Stimulated activated CD4-positive, alpha-beta T cell treated with anti-CD3 and anti-CD28 coated beads, Interleukin-12 subunit alpha, Interleukin-12 subunit beta, amount 100 ng/mL, for 48 hours (primary cell): ENCODE results near the gene GLIS1.

Source experiments
- DNase-seq, 3 donors: peaks; one replicate each; pipeline ENCODE4 v3.0.0-alpha.2; 2020; ENCODE audit warnings: low read depth in 2 of 3, low spot score in 1 of 3

The GLIS1 gene

DNA sequence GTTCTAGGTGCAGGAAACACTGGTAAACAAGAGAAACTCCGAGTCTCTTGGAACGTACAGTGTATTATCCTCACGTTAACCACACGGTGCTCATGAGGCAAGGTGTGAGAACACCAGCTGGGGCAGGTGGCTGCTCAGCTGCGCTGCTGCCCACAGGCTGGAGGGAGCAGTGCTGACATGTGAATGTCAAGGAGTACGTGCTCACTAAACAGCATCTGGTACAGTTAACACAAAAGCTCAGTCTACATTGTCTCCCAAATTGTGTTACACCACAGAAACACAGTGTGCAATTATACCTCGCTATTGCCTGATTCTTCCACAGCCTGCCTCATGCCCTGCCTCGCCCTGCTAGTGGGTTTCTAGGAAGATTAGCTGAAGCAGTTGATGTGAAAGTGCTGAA is 138.4 kb downstream of the GLIS1 start:
- DNase-seq = no peak

DNA sequence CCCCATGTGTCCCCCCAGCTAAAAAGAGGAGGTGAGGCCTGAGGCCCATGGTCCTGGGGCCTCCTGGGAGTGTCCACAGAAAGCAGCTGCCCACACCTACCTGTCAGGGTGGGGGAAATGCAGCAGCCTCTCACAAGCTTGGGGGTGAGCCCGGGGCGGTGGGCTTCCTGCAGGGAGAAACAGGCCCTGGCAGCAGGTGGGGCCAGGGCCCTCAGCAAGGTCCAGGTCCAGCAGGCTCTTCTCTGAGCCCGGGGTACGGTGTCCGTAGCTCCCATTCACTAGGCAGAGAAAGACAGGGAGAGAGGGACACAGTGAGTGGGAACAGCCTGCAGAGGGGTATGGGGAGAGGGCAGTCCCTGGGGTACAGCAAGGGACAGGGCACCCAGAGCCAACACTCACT is 139.0 kb downstream of the GLIS1 start:
- DNase-seq = no peak

DNA sequence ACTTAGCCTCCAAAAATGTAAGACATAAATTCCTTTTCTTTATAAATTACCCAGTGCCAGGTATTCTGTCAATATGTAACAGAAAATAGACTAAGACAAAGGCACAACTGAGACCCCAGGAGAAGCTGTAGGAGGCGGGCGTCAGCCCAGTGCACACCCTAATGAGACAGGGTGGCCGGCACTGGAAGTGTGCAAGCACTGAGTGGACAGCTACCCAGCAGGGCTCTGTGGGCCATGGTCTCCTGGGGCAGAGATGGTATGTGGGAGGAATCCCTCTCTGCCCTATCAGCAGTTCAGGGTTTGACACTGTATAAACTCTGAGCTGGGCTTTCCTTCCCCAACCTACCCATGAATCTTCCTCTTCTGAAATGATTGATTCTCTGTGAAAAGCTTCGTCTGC is 139.5 kb downstream of the GLIS1 start:
- DNase-seq = no peak

DNA sequence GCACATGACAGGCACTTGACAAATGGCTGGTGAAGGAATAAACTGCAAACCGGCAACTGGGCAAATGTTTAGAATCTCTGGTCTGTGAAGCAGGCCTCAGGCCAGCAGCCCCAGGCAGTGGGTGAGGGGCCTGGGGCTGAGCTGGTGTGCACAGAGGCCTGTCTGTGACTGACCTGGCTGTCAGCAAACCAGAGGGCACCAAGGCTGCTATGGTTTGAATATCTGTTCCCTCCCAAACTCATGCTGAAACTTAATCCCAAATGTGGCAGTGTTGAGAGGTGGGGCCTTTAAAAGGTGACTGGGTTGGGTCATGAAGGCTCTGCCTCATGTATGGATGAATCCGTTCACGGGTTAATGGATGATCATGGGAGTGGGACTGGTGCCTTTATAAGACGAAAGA is 140.0 kb downstream of the GLIS1 start:
- DNase-seq = no peak

DNA sequence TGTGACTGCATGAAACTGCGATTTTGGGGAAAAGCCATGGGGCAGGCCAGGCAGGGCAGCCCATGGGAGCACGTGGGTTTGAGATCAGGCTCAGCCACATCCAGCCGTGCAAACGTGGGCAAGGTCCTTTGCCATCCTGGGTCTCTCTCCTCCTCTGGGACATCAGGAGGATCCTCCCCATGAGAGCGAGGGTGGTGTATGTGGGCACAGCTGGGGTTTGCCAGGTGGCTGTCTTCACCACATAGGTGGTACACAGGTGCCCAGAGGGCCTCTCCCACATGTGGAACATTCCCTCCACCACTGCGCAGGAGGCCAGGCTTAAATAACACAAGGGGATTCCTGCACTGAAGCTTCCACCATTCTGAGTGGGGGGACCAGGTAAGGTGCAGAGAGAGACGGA is 143.1 kb downstream of the GLIS1 start:
- no peak for DNase-seq

DNA sequence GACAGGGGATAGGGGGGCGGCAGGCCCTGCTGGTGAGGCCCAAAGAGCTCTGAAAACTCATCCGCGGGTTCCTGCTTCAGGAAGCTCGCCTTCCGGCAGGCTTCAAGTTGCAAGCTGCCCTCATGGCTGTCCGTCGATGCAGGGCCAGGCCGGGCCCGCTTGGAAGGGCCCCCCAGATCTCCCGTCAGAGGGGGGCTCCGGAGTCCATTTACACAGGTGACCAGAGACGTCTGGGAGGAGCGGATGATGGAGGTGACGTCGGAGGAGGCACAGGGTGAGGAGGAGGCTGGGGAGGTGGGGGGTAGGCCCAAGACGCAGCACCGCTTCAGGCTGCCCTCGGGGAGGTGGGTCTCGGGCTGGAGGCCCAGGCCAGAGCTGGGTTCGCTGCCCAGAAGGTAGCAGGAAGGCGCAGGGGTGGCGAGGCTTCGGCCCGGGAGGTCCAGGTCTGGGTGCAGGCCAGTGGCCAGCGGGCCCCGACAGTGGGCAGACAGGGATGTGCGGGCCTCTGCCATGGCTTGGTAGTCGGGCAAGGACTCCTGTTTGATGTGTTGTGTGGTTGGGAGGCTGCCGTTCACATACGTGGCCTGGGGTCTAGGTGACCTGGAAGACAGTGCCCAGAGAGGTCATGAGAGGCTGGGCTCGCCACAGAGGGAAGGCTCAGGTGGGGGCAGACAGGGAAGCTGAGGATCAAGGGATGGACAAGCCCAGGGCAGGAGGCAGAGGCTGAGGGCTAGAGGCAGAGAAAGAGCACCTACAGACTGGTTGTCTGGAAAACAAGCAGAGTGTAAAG is 144.4 kb downstream of the GLIS1 start:
- no peak for DNase-seq

DNA sequence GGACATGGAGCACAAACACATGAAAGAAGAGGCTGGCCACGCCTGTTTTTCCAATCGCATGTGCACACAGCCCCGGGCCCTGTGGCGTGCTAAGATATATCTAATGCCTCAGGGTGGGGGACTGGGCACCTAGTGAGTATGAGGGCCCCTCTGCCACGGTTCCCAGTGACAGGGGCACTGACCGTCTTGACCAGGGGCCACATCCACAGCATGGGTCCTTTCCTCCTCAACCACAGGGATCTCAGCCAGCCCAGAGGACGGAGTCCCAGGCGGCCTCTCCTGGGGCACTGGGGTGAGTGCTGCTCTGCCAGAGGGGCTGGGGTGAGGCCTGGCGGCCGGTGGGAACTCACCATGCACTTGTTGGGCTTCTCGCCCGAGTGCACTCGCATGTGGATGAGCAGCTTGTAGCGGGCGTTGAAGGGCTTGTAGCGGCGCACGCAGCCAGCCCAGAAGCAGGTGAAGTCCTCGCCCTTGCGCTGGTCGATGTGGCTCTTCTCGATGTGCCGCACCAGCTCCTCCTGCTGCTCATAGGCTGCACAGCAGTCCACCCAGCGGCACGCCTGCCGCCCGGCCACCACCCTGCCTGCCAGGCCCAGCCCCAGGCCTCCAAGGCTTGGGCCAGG is 145.1 kb downstream of the GLIS1 start:
- DNase-seq = no peak

DNA sequence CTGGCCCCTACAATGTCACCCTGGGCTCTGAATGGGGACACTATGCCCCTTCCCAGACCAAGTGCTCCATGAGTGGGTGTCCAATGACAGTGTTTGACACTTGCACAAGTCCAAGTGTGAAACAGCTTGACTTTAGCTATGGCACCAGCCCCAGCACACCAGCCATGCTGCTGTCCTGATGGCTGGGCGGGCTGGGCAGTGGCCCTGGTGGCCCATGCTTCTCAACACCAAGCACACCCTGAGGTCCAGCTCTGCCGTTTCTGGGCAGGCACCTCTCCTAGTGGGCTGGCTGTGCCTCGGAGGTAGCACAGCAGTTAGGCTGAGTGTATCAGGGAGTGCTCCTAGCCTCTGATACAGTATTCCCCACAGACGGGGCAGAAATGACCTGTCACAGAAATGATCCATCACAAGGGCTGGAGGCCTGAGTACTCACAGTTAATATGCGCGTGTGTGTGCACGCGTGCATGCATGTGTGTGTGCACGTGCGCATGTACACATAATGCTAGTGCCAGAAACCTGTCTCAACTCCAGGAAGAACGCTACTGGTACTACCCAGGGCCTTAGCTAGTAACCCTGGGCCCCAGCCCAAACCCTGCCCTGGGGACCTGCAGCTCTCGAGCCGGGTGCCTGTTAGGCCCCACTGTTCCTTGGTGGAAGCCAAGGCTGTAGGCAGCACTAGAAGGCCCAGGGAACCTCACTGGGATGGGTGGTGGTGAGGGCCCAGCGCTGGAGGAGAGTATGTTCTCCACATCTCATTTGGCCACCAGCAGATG is 145.8 kb downstream of the GLIS1 start:
- DNase-seq = no peak

DNA sequence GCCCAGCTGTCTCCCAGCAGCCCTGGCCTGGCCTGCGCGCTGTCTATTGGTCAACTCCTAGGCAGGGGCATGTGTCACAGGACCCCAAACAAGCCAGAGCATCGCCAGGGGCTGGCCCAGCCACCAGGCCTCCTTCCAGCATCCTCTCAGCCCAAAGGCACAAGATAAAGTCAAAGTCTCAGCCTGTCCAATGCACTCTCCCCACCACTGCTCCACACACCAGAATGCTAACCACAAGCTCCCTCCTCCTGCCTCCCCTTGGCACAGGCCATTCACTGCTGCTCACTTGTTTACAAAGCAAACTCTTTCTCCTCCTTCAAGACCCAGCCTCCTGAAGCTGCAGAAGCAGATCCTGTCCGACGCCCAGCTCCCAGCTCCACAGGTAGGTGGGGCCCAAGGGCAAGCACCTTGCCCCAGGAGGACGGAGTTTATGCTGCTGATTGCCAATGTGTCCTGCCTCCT is 146.4 kb downstream of the GLIS1 start:
- DNase-seq = no peak

DNA sequence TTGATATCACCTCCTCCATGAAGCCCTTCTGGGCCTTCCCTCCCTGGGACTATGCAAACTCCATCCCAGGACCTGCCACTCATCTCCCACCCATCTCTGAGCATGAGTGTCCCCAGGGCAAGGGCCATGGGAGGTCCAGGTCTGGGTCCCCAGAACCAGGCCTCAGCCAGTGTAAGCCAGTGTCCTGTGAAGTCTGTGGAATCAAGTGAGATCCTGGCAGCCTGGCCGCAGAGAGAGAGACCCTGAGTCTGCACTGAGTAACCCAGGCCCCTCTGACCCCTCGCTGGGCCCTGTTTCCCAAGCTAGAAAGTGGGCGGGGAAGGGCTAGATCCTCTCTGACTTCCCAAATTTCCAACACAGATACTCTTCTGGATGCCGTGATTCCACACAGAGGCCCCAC is 147.0 kb downstream of the GLIS1 start:
- DNase-seq = no peak

DNA sequence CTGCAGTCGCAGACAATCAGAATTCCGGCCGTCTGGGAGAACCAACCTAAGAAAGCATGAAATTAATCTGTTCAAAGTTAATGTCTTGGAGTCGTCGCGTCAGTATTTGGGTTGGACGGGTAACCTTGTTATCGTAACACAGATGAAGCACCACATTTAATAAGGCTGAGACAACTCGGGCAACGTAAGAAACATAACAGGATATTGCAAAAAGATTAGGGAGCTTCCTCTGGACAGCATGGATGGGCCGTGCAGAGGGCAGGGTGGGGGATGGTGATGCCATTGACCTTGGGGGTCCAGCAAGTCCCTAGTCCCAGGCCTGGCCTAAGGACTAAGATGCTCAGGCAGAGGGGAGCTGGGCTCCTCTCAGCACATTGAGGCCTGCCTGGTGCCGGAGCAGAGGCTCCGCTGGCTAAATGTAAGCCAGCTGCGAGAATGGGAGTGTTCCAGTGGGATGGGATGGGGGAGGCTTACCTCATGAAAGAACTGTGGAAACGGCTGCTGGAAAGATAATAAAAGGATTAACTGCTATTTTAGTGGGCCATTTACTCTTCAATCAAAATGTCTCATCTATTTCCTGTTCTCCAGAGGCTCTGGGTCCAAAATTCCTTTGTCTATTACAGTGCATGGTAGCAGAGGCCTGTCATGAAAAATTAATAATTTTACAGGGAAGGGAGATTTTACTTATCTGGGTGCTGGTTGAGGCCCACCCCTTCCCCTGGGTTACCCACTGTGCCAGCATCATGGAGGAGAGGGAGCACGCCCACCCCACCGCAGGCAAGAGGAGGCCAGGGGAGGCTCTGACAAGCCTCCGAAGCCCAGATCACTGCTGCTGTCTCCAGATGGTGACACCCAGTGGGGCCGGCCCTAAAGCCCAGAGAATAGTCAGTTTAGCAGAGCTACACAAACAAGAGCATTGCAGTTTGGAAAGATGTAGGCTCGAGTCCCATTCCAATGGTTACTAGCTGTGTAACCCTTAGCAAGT is 148.1 kb downstream of the GLIS1 start:
- DNase-seq = no peak

DNA sequence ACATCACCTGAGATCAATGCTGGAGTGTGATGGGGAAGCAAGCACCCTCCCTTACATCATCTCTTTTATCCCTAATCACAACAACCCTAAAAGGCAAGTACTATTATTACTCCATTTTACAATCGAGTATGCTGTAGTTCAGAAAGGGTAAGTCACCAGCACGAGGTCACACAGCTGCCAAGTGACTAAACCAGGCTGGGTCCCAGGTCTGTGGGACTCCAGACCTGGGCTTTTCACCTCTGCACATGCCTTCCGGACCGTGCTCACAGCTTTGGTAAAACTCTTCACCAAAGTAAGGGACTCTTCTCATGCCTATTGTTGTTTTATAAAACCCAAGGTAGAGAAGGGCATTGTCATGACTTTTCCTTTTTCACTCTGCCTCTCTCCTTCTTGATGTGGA is 148.9 kb downstream of the GLIS1 start:
- no peak for DNase-seq

DNA sequence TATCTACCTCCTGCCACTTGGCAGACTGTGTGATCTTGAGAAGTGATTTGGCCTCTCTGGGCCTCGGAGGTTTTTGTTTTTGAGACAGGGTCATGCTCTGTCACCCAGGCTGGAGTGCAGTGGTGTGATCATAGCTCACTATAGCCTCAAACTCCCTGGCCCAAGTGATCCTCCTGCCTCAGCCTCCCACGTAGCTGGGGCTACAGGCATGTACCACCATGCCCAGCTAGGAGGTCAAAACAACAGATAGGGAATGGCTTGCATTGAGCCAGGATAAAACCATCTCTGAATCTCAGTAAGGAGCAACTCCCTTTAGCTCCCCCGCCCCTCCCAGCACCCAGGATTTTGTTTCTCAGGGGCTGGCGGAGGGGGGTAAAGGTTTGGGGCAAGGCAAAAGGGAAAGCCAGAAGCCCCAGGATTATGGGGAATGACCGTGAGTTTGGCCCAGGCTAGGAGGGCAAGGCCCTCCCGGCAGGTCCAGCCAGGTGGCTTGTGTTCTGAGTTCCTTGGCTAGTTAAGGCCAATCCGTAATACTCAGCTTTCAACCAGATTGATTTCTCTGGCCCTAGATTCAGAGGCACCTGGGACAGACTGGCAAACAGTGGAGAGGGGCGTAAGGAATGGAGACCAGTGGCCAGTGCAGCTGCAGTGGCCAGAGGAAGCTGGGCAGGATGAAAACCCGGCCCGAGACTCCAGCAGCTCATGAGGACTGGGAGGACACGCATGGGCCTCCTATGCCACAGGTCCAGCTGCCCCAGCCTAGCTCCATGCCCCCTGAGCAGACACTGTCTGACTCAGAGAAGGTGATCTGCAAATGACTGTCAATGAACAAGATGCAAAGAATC is 149.7 kb downstream of the GLIS1 start:
- DNase-seq = no peak

DNA sequence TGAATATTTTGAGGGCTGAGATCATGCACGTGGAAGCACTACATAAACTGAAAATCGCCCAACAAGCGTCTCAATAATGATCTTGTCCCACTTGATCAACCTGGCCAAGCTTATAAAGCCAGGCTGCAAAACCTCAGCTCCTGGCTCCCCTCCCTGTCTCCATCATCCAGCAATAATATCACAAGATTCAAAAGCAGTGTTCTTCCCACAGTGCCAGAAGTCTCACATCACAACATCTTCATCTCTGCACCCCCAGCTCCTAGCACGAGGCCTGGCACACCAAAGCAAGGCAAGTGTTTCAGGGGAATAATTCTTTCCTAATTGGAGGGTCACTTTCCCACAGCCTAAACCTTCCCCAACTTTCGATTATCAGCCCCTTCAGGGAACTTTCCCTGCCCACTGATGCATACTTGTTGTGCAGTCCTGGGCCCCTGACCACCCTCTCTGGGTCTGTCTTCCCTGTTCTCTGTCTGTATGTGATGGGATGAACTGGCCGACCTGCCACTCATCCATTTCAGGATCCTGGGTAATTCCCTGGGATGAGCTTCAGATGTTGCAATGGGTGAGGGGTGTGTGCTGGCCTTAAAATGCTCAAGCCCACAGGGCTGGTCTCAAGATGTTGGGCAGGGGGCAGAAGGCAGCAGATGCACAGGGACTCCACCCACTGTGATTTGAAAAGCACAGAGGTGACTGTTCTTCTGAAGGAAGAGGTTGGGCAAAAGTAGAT is 150.7 kb downstream of the GLIS1 start:
- DNase-seq = no peak

DNA sequence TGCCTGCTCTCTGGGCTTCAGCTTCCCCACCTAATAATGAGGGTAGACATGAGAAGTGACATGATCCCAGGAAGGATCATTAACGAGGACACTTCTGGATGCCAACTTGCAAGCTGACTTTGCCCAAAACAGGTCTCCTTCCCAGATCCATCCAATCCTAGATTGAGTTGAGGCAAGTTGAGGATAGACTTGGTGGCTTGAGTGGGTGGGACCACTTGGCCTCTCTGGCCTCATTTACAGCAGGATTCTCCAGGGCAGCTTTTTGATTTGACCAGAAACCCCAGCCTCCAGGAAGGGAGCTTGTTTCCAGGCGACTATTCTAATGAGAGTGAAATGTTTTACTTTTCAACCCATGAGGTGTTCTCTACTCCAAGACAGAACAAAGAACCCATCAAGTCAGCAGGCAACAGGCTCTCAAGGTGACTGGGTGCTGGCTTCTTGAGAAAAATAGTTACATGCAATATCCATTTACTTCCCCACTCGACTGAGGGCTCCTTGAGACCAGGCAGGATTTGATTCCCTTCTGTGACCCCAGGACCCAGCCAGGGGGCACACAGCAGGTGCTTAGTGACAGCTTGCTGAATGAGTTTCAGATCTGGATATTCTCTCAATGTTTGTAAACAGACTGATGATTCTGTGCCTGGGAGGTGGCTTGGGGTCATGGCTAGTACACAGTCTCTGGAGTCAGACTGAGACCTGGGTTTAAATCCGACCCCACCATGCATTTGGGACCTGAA is 151.5 kb downstream of the GLIS1 start:
- no peak for DNase-seq

DNA sequence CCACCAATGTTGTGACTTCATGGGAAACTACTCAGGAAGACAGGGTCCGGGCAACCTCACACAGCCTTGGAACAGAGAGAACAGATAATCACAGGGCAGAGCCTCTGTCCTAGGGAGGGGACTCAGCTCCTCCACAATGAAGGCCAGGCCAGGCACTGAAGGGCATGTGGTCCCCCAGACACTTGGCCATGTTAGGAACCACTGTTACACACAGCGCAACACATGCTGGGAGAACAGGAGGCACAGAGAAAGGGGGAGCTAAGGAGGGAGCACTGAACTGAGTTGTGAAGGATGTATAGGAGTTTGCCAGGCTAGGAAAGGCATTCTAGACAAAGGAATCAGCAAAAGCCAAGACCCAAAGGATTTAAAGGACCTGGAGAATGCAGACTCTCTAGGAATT is 152.2 kb downstream of the GLIS1 start:
- no peak for DNase-seq

DNA sequence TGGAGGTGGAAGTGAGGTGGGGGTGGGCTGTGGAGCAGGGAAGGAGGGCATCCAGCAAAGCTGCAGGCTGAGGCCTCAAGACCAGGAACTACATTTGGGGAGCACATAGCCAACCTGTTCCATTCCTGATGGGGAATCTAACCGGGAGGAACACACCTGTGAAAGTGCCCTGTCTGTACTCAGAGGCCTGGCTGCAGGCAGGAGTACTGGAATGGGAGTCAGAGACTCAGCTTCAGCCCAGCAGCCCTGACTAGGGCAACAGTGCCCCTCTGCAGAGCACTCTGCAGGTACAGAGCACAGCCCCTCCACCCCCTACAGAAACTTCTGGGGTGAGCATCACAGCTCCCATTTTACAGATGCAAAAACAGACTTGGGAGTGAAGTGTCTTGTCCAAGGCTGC is 153.4 kb downstream of the GLIS1 start:
- DNase-seq = no peak

DNA sequence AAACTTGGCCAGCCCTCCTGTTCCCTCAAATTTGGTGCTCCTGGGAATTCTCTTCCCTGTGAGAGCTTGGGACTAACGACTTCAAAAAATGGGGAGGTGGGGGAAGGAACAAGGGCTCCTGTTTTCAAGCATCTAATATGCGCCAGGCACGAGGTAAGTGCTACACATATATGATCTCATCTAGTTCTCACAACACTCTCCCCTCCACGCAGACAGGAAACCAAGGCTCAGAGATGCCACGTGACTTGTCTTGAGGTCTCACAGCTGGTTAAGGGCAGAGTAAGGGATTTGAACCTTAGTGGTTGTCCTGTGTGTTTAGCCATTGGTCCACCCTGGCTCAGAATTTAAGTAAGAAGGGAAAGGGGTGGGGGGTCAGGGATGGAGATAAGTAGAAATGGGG is 153.8 kb downstream of the GLIS1 start:
- DNase-seq = no peak

DNA sequence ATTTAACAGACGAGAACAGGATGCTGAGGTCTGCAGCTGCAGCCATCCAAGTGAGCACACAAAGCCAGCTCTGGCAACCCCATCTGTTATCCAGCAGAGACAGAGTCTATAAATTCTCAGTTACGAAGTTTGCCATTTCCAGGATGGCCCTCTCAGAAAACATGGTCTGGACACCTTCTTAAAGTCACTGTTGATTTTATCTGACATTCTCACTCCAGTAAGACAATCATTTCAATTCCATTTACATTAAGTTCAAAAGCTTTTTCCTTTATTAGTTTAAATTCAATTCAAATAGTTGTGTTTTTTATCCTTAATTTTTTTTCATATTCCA is 154.2 kb downstream of the GLIS1 start:
- DNase-seq = no peak
